Mesenchymal stem cell (in vitro differentiated cells and primary cell): Measurements from ENCODE around the gene SKOR2.

ENCODE experiments used
- DNase-seq: peaks from one replicate; pipeline ENCODE4 v3.0.0-alpha.2; 2013
- H2AFZ ChIP-seq: one replicate; pipeline ENCODE4 v1.6.1; 2013; ENCODE audit warnings: low read depth, mild to moderate bottlenecking, control low read depth, inconsistent platforms, low read length, moderate library complexity
- H2AK5ac ChIP-seq: 2 replicates; pipeline ENCODE4 v1.6.1; 2013; ENCODE audit warnings: low read length, moderate library complexity, mild to moderate bottlenecking, inconsistent platforms; ENCODE audit not compliant: severe bottlenecking
- H2BK120ac ChIP-seq: one replicate; pipeline ENCODE4 v1.6.1; 2013; ENCODE audit warnings: low read depth, mild to moderate bottlenecking, inconsistent platforms, low read length, moderate library complexity
- H2BK12ac ChIP-seq, 2 experiments: one replicate each; pipeline ENCODE4 v1.6.1; 2013; ENCODE audit warnings: inconsistent platforms in 2 of 2, low read length in 2 of 2, mild to moderate bottlenecking in 2 of 2, moderate library complexity in 2 of 2, control low read depth in 1 of 2
- H2BK15ac ChIP-seq: one replicate; pipeline ENCODE4 v1.6.1; 2013; ENCODE audit warnings: mild to moderate bottlenecking, low read depth, inconsistent platforms; ENCODE audit not compliant: poor library complexity, severe bottlenecking
- H2BK5ac ChIP-seq: 2 replicates; pipeline ENCODE4 v1.6.1; 2013; ENCODE audit warnings: low read depth, mild to moderate bottlenecking, low read length, control low read depth, inconsistent platforms; ENCODE audit not compliant: poor library complexity, severe bottlenecking
- H3K14ac ChIP-seq, 2 experiments: one replicate each; pipeline ENCODE4 v1.6.1; 2013; ENCODE audit warnings: inconsistent platforms in 2 of 2, low read length in 2 of 2, control low read depth in 1 of 2, mild to moderate bottlenecking in 1 of 2, moderate library complexity in 1 of 2
- H3K18ac ChIP-seq, 2 experiments: one replicate each; pipeline ENCODE4 v1.6.1; 2013; ENCODE audit warnings: inconsistent platforms in 2 of 2, low read length in 2 of 2, control low read depth in 1 of 2, low read depth in 1 of 2, mild to moderate bottlenecking in 1 of 2
- H3K23ac ChIP-seq, 2 experiments: one replicate each; pipeline ENCODE4 v1.6.1; 2013; ENCODE audit warnings: inconsistent platforms in 2 of 2, low read length in 2 of 2, mild to moderate bottlenecking in 2 of 2, moderate library complexity in 2 of 2, control low read depth in 1 of 2
- H3K27ac ChIP-seq: 2 replicates; pipeline ENCODE4 v1.5.1; 2013; ENCODE audit warnings: mild to moderate bottlenecking, moderate library complexity, low read length, control low read depth, inconsistent platforms; ENCODE audit not compliant: poor library complexity, severe bottlenecking
- H3K27me3 ChIP-seq, 2 experiments: 2 replicates each; pipeline versions ENCODE4 v1.6.1 to v1.7.0; 2013; ENCODE audit warnings: low read length in 2 of 2, mild to moderate bottlenecking in 2 of 2, moderate library complexity in 2 of 2, control low read depth in 1 of 2, inconsistent platforms in 1 of 2; ENCODE audit not compliant: control insufficient read depth in 1 of 2, insufficient read depth in 1 of 2
- H3K36me3 ChIP-seq, 2 experiments: 2 replicates each; pipeline versions ENCODE4 v1.6.1 to v1.7.0; 2013; ENCODE audit warnings: low read length in 2 of 2, control low read depth in 1 of 2, inconsistent platforms in 1 of 2, low read depth in 1 of 2, mild to moderate bottlenecking in 1 of 2; ENCODE audit not compliant: insufficient read depth in 2 of 2, control insufficient read depth in 1 of 2
- H3K4ac ChIP-seq, 2 experiments: one replicate each; pipeline ENCODE4 v1.6.1; 2013; ENCODE audit warnings: inconsistent platforms in 2 of 2, low read length in 2 of 2, mild to moderate bottlenecking in 2 of 2, moderate library complexity in 2 of 2, control low read depth in 1 of 2, low read depth in 1 of 2
- H3K4me1 ChIP-seq: 2 replicates; pipeline ENCODE4 v1.6.1; 2013; ENCODE audit warnings: low read depth, low read length, control low read depth; ENCODE audit not compliant: control insufficient read depth, insufficient read depth
- H3K4me2 ChIP-seq: 2 replicates; pipeline ENCODE4 v1.6.1; 2013; ENCODE audit warnings: low read length, mild to moderate bottlenecking, inconsistent platforms; ENCODE audit not compliant: poor library complexity, severe bottlenecking
- H3K4me3 ChIP-seq, 2 experiments: 2 replicates each; pipeline versions ENCODE4 v1.5.1 to v1.7.0; 2013; ENCODE audit warnings: low read length in 2 of 2, mild to moderate bottlenecking in 2 of 2, control low read depth in 1 of 2, low read depth in 1 of 2; ENCODE audit not compliant: insufficient read depth in 1 of 2
- H3K79me1 ChIP-seq: replicated peaks from 2 replicates; pipeline ENCODE4 v1.6.1; 2013; ENCODE audit warnings: mild to moderate bottlenecking, control low read depth, low read length, inconsistent platforms; ENCODE audit not compliant: poor library complexity, severe bottlenecking
- H3K9ac ChIP-seq: 2 replicates; pipeline ENCODE4 v1.7.0; 2013; ENCODE audit warnings: mild to moderate bottlenecking, low read length, moderate library complexity
- H3K9me3 ChIP-seq: 2 replicates; pipeline ENCODE4 v1.7.0; 2013; ENCODE audit warnings: mild to moderate bottlenecking, low read length; ENCODE audit not compliant: control insufficient read depth
- H4K8ac ChIP-seq: one replicate; pipeline ENCODE4 v1.6.1; 2013; ENCODE audit warnings: inconsistent platforms, mild to moderate bottlenecking, low read length, moderate library complexity
- H4K91ac ChIP-seq: one replicate; pipeline ENCODE4 v1.6.1; 2013; ENCODE audit warnings: mild to moderate bottlenecking, low read length, inconsistent platforms
- WGBS: methylation state at CpG from one replicate; pipeline ENCODE4 v1.1.7; 2013; ENCODE audit warnings: mixed read lengths; 5-methylcytosine and 5-hydroxymethylcytosine counted together

The SKOR2 gene

DNA sequence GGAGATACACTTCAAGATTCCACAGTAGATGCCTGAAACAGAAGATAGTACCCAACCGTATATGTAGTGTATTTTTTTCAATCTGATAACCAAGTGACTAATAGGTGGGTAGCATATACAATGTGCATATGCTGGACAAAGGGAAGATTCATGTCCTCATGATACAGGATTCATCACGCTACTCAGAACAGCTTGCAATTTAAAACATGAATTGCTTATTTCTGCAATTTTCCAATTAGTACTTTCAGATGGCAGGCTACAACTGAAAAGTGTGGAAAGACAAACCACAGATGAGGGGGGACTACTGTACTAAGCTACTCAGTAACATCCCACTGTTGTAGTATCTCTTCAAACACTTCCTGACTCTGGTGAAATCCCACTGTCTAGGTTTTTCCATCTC, 79.0 kb downstream of the SKOR2 start:
- Histone ChIP-seq H2BK15ac (no peak overlapping the region), H3K14ac (no peak overlapping the region), H3K79me1 (peaks cover 2% of the 10 kb centered on the region), H2AK5ac (no peak overlapping the region), H3K4me2 (no peak overlapping the region), H2BK5ac (no peak overlapping the region), H3K9me3 (no peaks in the 10 kb centered on the region), H2BK12ac (no peak overlapping the region), H3K27me3 (no peaks in the 10 kb centered on the region), H3K4me3 (no peak overlapping the region), H3K9ac (no peak overlapping the region), H3K27ac (no peak overlapping the region), H4K8ac (no peak overlapping the region), H3K4me1 (peaks cover 4% of the 10 kb centered on the region), H3K18ac (no peak overlapping the region), H2BK120ac (no peak overlapping the region), H3K23ac (no peak overlapping the region), H2AFZ (no peak overlapping the region), H3K4ac (no peak overlapping the region), H4K91ac (no peak overlapping the region), H3K36me3 (peaks cover 0 to 3% of the 10 kb centered on the region in 2 experiments)
- peak; percentile 59 for DNase-seq
- WGBS, result 73% methylated on average over 1 of the region's 2 CpGs

GRCh38 chr18:47168913-47169312, 82.5 kb downstream of the SKOR2 start:
- Histone ChIP-seq H3K4me1 (no peaks in the 10 kb centered on the region), H2BK5ac (no peak overlapping the region), H3K36me3 (peaks cover 0 to 3% of the 10 kb centered on the region in 2 experiments), H3K9me3 (no peaks in the 10 kb centered on the region), H3K27ac (no peak overlapping the region), H3K18ac (no peak overlapping the region), H2BK15ac (no peak overlapping the region), H2AFZ (no peak overlapping the region), H3K4me2 (no peak overlapping the region), H3K14ac (no peak overlapping the region), H3K23ac (no peak overlapping the region), H3K4ac (no peak overlapping the region), H2BK120ac (no peak overlapping the region), H3K4me3 (no peak overlapping the region), H4K8ac (no peak overlapping the region), H3K9ac (no peak overlapping the region), H2BK12ac (no peak overlapping the region), H3K27me3 (no peaks in the 10 kb centered on the region), H2AK5ac (no peak overlapping the region), H3K79me1 (peaks cover 9% of the 10 kb centered on the region), H4K91ac (no peak overlapping the region)
- no peak for DNase-seq
- no CpG with 5 or more reads among the region's 1 CpG for WGBS

DNA sequence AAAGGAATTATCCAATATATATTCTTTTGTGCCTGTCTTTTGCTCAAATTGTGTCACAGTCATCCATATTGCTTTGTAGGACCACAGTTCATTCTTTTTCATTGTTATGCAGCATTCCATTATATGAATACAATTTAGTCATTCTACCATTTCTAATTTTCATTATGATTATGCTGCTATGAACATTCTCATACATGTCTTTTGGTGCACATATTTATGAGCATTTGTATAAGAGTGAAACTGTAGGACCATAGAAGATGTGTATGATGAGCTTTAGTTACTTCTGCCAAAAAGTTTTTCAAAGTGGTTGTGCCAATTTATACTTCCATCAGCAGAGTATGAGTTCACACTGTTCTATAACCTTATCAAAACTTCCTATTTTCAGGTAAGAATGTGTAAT, 83.0 kb downstream of the SKOR2 start:
- H2BK12ac ChIP-seq, result no peak overlapping the region
- H2BK120ac ChIP-seq, result no peak overlapping the region
- no peak overlapping the region for H3K9ac ChIP-seq
- no peak overlapping the region for H3K18ac ChIP-seq
- H2AK5ac ChIP-seq, result no peak overlapping the region
- peaks cover 9% of the 10 kb centered on the region for H3K79me1 ChIP-seq
- no peak overlapping the region for H2AFZ ChIP-seq
- no peak overlapping the region for H3K4me3 ChIP-seq
- no peak overlapping the region for H4K8ac ChIP-seq
- no peak overlapping the region for H2BK15ac ChIP-seq
- H3K4ac ChIP-seq, result no peak overlapping the region
- H3K27me3 ChIP-seq, result no peaks in the 10 kb centered on the region
- no peaks in the 10 kb centered on the region for H3K36me3 ChIP-seq
- H3K9me3 ChIP-seq, result no peaks in the 10 kb centered on the region
- H2BK5ac ChIP-seq, result no peak overlapping the region
- no peak for DNase-seq
- no peak overlapping the region for H3K27ac ChIP-seq
- H3K23ac ChIP-seq, result no peak overlapping the region
- H3K4me1 ChIP-seq, result no peaks in the 10 kb centered on the region
- no peak overlapping the region for H3K14ac ChIP-seq
- H4K91ac ChIP-seq, result no peak overlapping the region
- H3K4me2 ChIP-seq, result no peak overlapping the region

DNA sequence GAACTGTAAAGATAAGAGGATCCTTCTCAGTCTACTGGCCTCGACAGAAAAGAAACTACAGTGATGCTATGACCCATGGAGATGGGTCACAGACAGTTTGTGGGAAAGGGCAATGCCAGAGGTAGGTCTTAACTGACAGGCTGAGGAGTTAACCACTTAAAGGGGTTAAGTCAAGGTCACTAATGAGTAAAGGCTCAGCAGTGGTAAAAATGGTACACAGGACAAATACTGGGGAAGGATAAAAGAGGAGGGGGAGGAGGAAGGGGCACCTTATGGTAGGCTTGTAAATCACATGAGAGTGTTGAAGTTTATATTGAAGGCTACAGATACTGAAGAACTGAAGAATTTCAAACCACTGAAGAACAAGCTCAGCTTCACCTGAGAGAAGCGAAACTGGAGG, 85.2 kb downstream of the SKOR2 start:
- Histone ChIP-seq H3K27me3 (no peaks in the 10 kb centered on the region), H3K36me3 (no peaks in the 10 kb centered on the region), H3K4me3 (no peak overlapping the region), H2AK5ac (no peak overlapping the region), H3K27ac (no peak overlapping the region), H3K4me1 (no peaks in the 10 kb centered on the region), H2AFZ (no peak overlapping the region), H3K79me1 (peaks cover 11% of the 10 kb centered on the region), H2BK15ac (no peak overlapping the region), H2BK12ac (no peak overlapping the region), H3K18ac (no peak overlapping the region), H3K9ac (no peak overlapping the region), H4K8ac (no peak overlapping the region), H3K4me2 (no peak overlapping the region), H3K4ac (no peak overlapping the region), H3K14ac (no peak overlapping the region), H2BK5ac (no peak overlapping the region), H4K91ac (no peak overlapping the region), H3K23ac (no peak overlapping the region), H3K9me3 (no peaks in the 10 kb centered on the region), H2BK120ac (no peak overlapping the region)
- DNase-seq, result peak; percentile 36
- WGBS, result 43% methylated on average over 2 of the region's 2 CpGs
